ENCODE measurements around the gene ZNF497. TPM values are rescaled to one million over a fixed set of nuclear protein-coding genes. Genes with fewer than 3 reads are reported as not detected.

ZNF497 gene
- total and polyA plus RNA-seq, 2 of the 8 experiments (the other 6 are each of a cell fraction or from before 2014, with no cell fraction given): 0.93 to 1.4 TPM

DNA sequence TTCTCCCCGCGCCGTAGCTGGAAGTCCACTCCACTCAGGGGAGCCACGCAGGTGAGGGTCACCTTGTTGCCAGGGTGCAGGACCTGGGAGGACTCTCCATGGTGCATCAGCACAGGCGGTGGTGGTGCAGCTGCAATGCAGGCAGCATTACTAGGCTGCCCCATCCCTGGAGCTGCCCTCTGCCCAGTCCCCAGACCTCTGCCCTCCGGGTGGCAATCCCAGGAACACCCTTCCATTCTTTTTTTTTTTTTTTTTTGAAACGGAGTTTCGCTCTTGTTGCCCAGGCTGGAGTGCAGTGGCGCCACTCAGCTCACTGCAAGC, 11.0 kb downstream of the ZNF497 start (continued):
- no peak for TF ChIP-seq NANOG (IDR thresholded peaks at IDR 0.05; ENCODE audit: insufficient read depth, low read depth, low read length, poor library complexity, severe bottlenecking)
- TF ChIP-seq RFX5 (IDR thresholded peaks at IDR 0.05; ENCODE audit: borderline replicate concordance, low read depth, low read length): no peak
- TF ChIP-seq RBBP5 (IDR thresholded peaks at IDR 0.05; ENCODE audit: borderline replicate concordance, low read depth, low read length): no peak

Data from H1 (cell line).